Activated CD4-positive, CD25-positive, alpha-beta regulatory T cell treated with anti-CD3 and anti-CD28 coated beads, Interleukin-2, amount 50 U/mL, for 16 hours (primary cell): Measurements from ENCODE around the gene THEMIS2.

Experiments used
- DNase-seq: peaks from one replicate; pipeline ENCODE4 v3.0.0-alpha.2; 2020; ENCODE audit warnings: low read depth, low spot score

The THEMIS2 gene

GRCh38 chr1:27885114-27885528 is 12.8 kb downstream of the THEMIS2 start:
- DNase-seq = no peak

- no peak for DNase-seq
Measured at GRCh38 chr1:27885621-27886352, 13.4 kb downstream of the THEMIS2 start.

GRCh38 chr1:27886353-27886679 is 14.0 kb downstream of the THEMIS2 start:
- no peak for DNase-seq

GRCh38 chr1:27886744-27887143 is 14.4 kb downstream of the THEMIS2 start:
- DNase-seq = no peak

- DNase-seq = peak; percentile 14
Measured at GRCh38 chr1:27887215-27888021, 15.1 kb downstream of the THEMIS2 start.

GRCh38 chr1:27889506-27889905 is 17.2 kb downstream of the THEMIS2 start:
- DNase-seq = no peak

- DNase-seq = no peak
Measured at GRCh38 chr1:27891196-27891889, 19.0 kb downstream of the THEMIS2 start.

GRCh38 chr1:27894521-27894920 is 22.2 kb downstream of the THEMIS2 start:
- DNase-seq = no peak

GRCh38 chr1:27906759-27907158 is 34.4 kb downstream of the THEMIS2 start:
- DNase-seq = no peak

- DNase-seq = no peak
Measured at GRCh38 chr1:27912429-27912828, 40.1 kb downstream of the THEMIS2 start.

GRCh38 chr1:27915082-27915575 is 42.8 kb downstream of the THEMIS2 start:
- DNase-seq = no peak

GRCh38 chr1:27922272-27922671 is 49.9 kb downstream of the THEMIS2 start:
- DNase-seq = no peak

- no peak for DNase-seq
Measured at GRCh38 chr1:27928216-27928954, 56.0 kb downstream of the THEMIS2 start.

- DNase-seq = no peak
Measured at GRCh38 chr1:27931184-27931583, 58.8 kb downstream of the THEMIS2 start.

GRCh38 chr1:27931759-27932158 is 59.4 kb downstream of the THEMIS2 start:
- no peak for DNase-seq

GRCh38 chr1:27934818-27935549 is 62.6 kb downstream of the THEMIS2 start, which contains the start of gene SMPDL3B:
SMPDL3B (plus strand) TSS chr1:27935000; CDS start chr1:27935184, 184 bp downstream.
- no peak for DNase-seq

- no peak for DNase-seq
Measured at GRCh38 chr1:27935721-27936120, 63.4 kb downstream of the THEMIS2 start.
